ENCODE measurements around the gene RNF123. TPM values are rescaled to one million over a fixed set of nuclear protein-coding genes. Genes with fewer than 3 reads are reported as not detected.

Gene RNF123
- total RNA-seq, result 18.6 TPM

DNA sequence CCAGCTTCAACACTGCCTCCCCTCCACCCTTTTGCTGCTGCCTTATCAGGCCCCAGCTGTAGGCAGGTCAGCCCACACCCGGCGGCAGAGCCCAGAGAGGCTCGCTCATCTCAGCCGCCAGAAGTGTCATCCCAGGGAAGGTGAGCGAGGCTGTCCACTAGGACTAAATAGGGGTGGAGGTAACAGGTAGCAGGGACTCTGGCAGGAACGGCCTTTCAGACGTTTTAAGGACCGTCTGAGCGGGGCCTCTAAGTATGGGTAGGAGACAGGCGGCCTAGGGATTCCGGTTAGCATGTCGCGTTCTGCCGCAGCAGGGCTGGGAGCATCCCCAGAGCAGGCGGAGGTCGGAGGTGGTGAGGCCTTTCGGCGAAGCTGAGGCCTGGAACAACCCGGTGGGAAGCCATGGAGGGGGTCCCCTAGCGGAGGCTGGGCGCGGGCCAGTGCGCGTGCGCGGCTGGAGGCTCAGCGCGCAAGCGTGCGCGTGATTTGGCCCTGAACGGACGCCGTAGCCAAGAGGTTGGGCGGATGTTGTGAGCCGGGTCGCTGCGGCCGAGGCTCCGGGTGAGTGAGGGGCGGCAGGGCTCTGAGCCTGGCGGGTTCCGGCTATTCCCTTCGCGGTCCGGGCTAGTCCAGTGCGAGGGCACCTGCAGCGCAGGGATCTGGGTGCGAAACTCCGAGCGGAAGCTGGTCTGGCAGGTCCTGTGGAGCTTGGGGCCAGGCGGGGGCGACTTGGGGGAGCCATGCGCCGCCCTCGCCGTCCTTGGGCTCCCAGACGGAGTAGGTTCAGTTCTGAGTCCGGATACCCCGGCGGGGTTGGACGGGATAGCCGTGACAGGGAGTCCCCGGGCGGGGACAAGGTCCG lies at the start of gene RNF123, which contains the start of gene MST1:
Gene RNF123 (plus strand): TSS at position 512 of the 862 bp plus-strand sequence. CDS start 1,609 bp downstream, outside the sequence.
Gene MST1 (minus strand): TSS at position 429 of the 862 bp plus-strand sequence. CDS start 783 bp downstream, outside the sequence.
- DNase-seq, result no peak

DNA sequence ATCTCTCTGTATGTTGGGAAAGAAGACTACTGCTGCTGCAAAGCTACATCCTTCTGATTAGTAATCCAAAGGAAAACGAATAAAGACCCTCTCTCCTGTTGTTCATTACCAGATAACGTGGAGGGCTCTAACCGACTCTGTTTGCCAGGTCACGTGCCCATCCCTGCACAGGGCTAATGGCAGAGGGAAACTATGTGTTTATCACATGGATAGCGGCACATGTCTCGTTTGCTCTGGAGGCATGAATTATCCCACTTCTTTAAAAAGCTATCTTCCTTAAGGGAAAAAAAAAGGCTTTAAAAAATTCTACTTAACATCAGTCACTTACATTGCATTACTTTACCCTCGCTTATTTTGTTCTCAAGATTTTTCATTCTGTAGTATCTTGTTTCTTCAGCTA lies 48.1 kb upstream of the RNF123 start:
- DNase-seq, result no peak

GRCh38 chr3:49641921-49642707 lies 47.2 kb upstream of the RNF123 start:
- DNase-seq, result no peak

DNA sequence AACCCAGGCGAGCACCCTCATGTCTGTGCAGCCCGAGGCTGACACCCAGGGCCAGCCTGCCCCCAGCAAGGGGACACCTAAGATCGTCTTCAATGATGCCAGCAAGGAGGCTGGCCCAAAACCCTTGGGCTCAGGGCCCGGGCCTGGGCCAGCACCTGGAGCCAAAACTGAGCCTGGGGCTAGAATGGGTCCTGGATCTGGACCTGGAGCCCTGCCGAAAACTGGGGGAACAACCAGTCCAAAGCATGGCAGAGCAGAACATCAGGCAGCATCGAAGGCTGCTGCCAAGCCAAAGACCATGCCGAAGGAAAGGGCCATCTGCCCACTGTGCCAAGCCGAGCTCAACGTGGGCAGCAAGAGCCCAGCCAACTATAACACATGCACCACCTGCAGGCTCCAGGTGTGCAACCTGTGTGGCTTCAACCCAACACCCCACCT lies 46.6 kb upstream of the RNF123 start:
- DNase-seq, result no peak

- DNase-seq, result no peak
Observed at GRCh38 chr3:49644684-49645083, 44.7 kb upstream of the RNF123 start.

DNA sequence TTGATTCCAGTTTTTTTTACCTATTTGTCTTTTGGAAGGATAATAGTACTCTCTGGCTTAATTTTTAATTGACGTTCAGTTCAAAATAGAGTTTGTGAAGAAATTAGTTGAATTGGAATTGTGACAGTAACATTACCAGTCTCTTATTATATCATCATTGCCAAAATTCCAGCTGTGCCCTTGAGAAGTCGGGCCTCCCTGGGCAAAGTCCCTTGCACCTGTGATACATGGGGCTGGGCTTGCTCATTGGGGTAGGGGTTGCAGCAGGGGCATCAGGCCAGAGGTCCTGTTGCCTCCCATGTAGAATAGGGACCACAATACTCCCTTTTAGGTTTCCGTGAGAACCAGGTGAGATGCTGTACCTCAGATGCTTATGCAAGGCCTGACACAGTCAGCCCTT lies 43.1 kb upstream of the RNF123 start:
- DNase-seq, result no peak

DNA sequence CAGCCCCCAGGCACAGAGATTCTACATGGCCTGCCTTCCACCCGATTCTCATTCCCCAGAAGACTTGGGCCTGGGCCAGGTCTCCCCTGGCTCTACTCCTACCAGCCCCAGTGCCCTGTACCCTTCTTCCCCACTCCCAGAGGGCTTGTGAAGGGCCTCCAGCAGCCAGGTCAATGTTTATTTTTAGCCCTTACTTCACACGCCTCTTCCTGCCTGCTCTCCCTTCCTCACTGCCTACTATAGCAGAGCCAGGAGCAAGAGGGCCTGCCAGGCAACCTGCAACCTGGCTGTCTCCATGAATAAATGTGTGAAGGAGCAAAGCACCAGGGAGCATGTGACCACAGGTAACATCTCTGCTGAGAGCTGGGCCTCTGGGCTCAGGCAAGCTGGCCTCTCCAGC lies 41.6 kb upstream of the RNF123 start:
- no peak for DNase-seq

DNA sequence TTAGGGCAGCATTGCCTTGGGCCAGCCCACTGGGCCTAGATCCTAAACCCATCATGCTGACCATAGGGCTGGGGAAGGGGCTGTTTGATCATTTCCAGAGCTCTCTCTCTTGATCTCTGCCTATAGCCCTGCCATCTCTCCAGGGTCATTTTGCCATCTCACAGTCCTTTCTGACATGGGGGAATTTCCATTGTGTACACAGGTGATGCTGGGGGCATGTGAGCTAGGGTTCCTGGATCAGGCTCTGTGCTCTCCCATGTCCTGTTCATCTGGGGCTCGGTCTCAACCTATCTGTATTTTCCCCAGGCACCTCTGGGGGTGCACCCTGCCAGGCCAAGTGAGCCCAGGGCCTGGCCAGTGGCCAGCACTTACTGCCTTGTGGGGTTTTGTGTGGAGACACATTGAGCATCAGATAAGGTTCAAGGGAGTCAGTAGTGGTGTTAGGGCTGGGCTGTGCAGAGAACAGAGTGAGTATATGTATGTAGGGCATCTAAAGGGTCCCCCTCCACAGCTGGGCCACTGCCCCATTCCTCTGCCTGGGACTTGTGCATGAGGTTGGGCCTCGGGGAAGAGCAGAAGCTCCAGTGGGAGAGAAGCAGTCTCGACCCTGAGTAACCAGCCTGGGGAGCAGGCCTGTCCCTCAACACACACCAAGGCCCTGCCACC lies 40.9 kb upstream of the RNF123 start:
- no peak for DNase-seq

DNA sequence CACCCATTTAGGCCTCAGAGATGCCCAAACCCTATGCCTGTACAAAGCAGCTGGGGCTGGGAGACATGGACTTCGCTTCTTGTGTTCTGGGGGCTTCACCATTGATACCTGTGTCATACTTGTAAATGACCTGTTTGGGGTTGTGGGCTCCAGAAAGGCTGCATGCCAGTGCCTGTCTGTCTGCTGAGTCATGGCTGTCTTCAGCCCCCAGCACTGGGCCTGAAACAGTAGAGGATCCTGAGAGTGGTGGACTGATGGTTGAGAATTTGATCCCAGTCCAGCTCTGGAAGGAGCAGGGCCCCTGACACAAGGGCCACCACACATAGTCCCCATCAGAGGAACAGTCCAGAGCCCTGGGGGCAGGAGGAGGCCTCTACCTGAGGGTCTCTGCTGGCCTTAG lies 39.8 kb upstream of the RNF123 start:
- DNase-seq, result no peak

DNA sequence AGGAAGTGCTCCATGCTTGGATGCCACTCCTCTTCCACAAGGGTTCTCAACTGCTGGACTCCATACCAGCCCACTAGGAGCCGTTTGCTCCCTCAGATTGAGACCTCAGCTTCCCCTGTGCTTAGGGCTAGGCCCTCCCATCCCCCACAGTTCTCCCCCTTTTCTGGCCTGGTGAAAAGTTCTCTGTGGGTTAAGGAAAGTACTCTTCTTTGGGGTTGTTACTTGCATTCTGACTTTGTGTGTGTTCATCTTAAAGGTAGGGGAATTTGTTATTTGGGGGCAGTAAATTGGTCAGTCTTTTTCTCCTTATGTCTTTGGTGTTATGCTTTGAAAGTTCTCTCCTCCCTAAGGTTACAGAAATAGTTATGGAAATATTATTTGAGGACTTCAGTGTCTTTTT lies 39.2 kb upstream of the RNF123 start:
- DNase-seq, result no peak

DNA sequence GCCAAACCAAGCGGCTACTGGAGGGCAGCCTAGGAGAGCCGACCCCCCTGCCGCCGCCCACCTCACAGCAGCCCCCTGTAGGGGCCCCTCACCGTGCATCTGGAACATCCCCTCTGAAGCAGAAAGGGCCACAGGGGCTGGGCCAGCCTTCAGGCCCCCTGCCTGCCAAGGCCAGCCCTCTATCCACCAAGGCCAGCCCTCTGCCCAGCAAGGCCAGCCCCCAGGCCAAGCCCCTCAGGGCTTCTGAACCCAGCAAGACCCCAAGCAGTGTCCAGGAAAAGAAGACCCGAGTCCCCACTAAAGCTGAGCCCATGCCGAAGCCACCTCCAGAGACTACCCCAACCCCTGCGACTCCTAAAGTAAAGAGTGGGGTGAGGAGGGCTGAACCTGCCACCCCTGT lies 38.7 kb upstream of the RNF123 start:
- DNase-seq, result no peak

DNA sequence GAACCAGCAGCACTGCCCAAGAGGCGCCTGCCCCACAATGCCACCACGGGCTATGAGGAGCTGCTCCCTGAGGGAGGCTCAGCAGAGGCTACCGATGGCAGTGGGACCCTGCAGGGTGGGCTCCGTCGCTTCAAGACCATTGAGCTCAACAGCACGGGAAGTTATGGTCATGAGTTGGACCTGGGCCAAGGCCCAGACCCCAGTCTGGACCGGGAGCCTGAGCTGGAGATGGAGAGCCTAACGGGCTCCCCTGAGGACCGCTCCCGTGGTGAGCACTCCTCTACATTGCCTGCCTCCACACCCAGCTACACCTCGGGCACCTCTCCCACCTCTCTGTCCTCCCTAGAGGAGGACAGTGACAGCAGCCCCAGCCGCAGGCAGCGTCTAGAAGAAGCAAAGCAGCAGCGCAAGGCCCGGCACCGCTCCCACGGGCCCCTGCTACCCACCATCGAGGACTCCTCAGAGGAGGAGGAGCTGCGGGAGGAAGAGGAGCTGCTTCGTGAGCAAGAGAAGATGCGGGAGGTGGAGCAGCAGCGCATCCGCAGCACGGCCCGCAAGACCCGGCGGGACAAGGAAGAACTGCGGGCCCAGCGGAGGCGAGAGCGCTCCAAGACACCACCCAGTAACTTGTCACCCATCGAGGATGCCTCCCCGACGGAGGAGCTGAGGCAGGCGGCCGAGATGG lies 37.0 kb upstream of the RNF123 start:
- DNase-seq, result no peak

GRCh38 chr3:49652903-49653415 lies 36.4 kb upstream of the RNF123 start:
- DNase-seq, result no peak

- DNase-seq, result no peak
Observed at GRCh38 chr3:49653621-49654020, 35.7 kb upstream of the RNF123 start.

- no peak for DNase-seq
Observed at GRCh38 chr3:49654176-49654825, 35.1 kb upstream of the RNF123 start.

DNA sequence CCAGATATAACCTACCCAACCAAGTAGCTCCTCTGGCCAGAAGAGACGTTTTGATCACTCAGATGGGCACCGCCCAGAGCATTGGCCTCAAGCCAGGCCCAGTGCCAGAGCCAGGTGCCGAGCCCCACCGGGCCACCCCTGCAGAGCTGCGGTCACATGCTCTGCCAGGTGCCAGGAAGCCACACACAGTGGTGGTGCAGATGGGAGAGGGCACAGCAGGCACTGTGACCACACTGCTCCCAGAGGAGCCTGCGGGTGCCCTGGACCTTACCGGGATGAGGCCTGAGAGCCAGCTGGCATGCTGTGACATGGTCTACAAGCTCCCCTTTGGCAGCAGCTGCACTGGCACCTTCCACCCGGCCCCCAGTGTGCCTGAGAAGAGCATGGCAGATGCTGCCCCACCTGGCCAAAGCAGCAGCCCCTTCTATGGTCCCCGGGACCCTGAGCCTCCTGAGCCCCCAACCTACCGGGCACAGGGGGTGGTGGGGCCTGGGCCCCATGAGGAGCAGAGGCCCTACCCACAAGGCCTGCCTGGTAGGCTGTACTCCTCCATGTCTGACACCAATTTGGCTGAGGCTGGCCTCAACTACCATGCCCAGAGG lies 34.3 kb upstream of the RNF123 start:
- DNase-seq, result no peak

DNA sequence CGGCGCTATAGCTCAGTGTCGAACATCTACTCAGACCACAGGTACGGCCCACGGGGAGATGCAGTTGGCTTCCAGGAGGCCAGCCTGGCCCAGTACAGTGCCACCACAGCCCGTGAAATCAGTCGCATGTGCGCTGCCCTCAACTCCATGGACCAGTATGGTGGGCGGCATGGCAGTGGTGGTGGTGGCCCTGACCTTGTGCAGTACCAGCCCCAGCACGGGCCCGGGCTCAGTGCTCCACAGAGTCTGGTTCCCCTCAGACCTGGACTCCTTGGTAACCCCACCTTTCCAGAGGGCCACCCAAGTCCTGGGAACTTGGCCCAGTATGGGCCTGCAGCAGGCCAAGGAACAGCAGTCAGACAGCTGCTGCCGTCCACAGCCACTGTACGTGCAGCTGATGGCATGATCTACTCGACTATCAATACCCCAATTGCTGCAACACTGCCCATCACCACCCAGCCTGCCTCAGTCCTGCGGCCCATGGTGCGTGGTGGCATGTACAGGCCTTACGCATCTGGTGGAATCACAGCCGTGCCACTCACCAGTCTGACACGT lies 33.5 kb upstream of the RNF123 start:
- no peak for DNase-seq

DNA sequence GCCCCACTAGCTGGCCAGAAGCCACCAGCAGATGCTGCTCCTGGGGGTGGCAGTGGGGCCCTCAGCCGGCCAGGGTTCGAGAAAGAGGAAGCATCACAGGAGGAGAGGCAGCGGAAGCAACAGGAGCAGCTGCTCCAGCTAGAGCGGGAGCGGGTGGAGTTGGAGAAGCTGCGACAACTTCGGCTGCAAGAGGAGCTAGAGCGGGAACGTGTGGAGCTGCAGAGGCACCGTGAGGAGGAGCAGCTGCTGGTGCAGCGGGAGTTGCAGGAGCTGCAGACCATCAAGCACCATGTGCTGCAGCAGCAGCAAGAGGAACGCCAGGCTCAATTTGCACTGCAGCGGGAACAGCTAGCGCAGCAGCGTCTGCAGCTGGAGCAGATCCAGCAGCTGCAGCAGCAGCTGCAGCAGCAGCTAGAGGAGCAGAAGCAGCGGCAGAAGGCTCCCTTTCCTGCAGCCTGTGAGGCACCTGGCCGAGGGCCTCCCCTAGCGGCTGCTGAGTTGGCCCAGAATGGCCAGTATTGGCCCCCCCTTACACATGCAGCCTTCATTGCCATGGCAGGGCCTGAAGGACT lies 32.7 kb upstream of the RNF123 start:
- no peak for DNase-seq

GRCh38 chr3:49657208-49657915 lies 32.0 kb upstream of the RNF123 start:
- no peak for DNase-seq

DNA sequence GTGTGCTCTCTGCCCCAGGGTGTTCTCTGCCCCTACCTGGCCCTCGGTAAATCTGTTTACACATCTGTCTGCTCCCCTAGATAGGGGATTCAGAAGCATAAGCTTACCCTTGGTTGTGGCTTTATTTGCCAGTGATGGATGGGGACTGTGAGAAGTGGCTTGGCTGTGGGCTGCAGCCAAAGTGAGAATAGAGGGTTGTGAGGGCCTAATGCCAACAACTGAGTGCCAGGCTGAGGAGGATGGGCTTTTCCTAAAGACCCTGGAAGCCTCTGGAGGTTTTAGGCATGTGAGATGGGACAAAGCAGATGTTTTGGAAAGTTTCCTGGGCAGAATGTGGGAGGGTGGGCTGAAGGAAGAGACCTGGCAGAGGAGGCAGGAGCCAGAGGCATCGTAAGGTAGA lies 30.6 kb upstream of the RNF123 start:
- DNase-seq, result no peak
